ENCODE data around the gene SLC12A8.

The SLC12A8 gene

GRCh38 chr3:125213946-125214542 lies 1.5 kb upstream of the SLC12A8 start:
- no peak for DNase-seq

GRCh38 chr3:125213364-125213755 lies 812 bp upstream of the SLC12A8 start:
- no peak for DNase-seq

- no peak for DNase-seq
These were observed 448 bp downstream of the SLC12A8 start for GRCh38 chr3:125212091-125212508.

- DNase-seq, result no peak
These were observed 941 bp downstream of the SLC12A8 start for GRCh38 chr3:125211523-125212090.

GRCh38 chr3:125207949-125208568 lies 4.5 kb downstream of the SLC12A8 start:
- DNase-seq, result no peak

GRCh38 chr3:125207507-125207906 lies 5.0 kb downstream of the SLC12A8 start:
- no peak for DNase-seq

- no peak for DNase-seq
These were observed 5.6 kb downstream of the SLC12A8 start for GRCh38 chr3:125206934-125207333.

- no peak for DNase-seq
These were observed 8.8 kb downstream of the SLC12A8 start for GRCh38 chr3:125203731-125204130.

GRCh38 chr3:125202197-125202596 lies 10.4 kb downstream of the SLC12A8 start:
- no peak for DNase-seq

GRCh38 chr3:125200731-125201139 lies 11.8 kb downstream of the SLC12A8 start:
- no peak for DNase-seq

- DNase-seq, result no peak
These were observed 17.5 kb downstream of the SLC12A8 start for GRCh38 chr3:125194849-125195601.

- DNase-seq, result no peak
These were observed 18.3 kb downstream of the SLC12A8 start for GRCh38 chr3:125194061-125194848.

- DNase-seq, result no peak
These were observed 20.1 kb downstream of the SLC12A8 start for GRCh38 chr3:125192190-125193035.

GRCh38 chr3:125191730-125192129 lies 20.8 kb downstream of the SLC12A8 start:
- DNase-seq, result no peak

GRCh38 chr3:125191256-125191655 lies 21.3 kb downstream of the SLC12A8 start:
- no peak for DNase-seq

- DNase-seq, result no peak
These were observed 21.8 kb downstream of the SLC12A8 start for GRCh38 chr3:125190786-125191185.

GRCh38 chr3:125189378-125190165 lies 23.0 kb downstream of the SLC12A8 start:
- no peak for DNase-seq

GRCh38 chr3:125188955-125189354 lies 23.6 kb downstream of the SLC12A8 start:
- no peak for DNase-seq

GRCh38 chr3:125187599-125187910 lies 25.0 kb downstream of the SLC12A8 start:
- no peak for DNase-seq

GRCh38 chr3:125186800-125187598 lies 25.5 kb downstream of the SLC12A8 start:
- DNase-seq, result no peak
